ENCODE data around the gene MPPED2.

DNA sequence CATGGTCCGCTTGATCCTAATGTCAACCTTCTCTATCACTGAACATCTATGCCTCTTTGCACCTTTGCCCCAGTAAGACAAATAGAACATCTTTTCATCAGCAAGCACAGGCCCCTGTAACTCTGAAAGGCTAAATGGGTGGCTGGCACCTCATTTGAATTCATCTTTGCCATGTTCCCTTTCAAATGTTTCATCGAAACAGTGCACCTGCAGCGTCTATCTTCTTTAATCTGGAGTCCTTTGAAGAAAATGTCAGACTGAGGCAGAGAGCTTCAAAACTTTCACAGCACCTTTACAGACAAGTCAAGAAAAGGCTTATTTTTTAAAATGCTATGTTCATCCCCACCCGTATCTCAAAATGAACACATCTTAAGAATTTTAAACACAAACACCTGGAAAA is 3.4 kb downstream of the MPPED2 start:
- TF ChIP-seq TAF1 (IDR thresholded peaks at IDR 0.05; ENCODE audit: low read depth) (no peak), YY1 (IDR thresholded peaks at IDR 0.05; ENCODE audit: low read depth) (no peak), EP300 (IDR thresholded peaks at IDR 0.05; ENCODE audit: borderline replicate concordance) (no peak), RAD21 (IDR thresholded peaks at IDR 0.05; ENCODE audit: low read depth) (no peak), TCF12 (IDR thresholded peaks at IDR 0.05; ENCODE audit: low read depth) (no peak), CEBPB (IDR thresholded peaks at IDR 0.05) (no peak), EGR1 (IDR thresholded peaks at IDR 0.05) (no peak), CREB1 (IDR thresholded peaks at IDR 0.05; ENCODE audit: low read depth) (no peak), ZBTB7A (IDR thresholded peaks at IDR 0.05; ENCODE audit: low read depth) (no peak), TEAD4 (IDR thresholded peaks at IDR 0.05) (no peak)
- TF ChIP-seq, protein P1, sequence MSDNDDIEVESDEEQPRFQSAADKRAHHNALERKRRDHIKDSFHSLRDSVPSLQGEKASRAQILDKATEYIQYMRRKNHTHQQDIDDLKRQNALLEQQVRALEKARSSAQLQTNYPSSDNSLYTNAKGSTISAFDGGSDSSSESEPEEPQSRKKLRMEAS (IDR thresholded peaks at IDR 0.05): no peak
- TF ChIP-seq, protein P2, sequence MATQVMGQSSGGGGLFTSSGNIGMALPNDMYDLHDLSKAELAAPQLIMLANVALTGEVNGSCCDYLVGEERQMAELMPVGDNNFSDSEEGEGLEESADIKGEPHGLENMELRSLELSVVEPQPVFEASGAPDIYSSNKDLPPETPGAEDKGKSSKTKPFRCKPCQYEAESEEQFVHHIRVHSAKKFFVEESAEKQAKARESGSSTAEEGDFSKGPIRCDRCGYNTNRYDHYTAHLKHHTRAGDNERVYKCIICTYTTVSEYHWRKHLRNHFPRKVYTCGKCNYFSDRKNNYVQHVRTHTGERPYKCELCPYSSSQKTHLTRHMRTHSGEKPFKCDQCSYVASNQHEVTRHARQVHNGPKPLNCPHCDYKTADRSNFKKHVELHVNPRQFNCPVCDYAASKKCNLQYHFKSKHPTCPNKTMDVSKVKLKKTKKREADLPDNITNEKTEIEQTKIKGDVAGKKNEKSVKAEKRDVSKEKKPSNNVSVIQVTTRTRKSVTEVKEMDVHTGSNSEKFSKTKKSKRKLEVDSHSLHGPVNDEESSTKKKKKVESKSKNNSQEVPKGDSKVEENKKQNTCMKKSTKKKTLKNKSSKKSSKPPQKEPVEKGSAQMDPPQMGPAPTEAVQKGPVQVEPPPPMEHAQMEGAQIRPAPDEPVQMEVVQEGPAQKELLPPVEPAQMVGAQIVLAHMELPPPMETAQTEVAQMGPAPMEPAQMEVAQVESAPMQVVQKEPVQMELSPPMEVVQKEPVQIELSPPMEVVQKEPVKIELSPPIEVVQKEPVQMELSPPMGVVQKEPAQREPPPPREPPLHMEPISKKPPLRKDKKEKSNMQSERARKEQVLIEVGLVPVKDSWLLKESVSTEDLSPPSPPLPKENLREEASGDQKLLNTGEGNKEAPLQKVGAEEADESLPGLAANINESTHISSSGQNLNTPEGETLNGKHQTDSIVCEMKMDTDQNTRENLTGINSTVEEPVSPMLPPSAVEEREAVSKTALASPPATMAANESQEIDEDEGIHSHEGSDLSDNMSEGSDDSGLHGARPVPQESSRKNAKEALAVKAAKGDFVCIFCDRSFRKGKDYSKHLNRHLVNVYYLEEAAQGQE (IDR thresholded peaks at IDR 0.05; ENCODE audit: low read depth): no peak
- TF ChIP-seq, protein P3, sequence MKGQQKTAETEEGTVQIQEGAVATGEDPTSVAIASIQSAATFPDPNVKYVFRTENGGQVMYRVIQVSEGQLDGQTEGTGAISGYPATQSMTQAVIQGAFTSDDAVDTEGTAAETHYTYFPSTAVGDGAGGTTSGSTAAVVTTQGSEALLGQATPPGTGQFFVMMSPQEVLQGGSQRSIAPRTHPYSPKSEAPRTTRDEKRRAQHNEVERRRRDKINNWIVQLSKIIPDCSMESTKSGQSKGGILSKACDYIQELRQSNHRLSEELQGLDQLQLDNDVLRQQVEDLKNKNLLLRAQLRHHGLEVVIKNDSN (IDR thresholded peaks at IDR 0.05): no peak

All from Ishikawa (cell line).